IMR-90 (cell line): Measurements from ENCODE around the gene ZNRF3. TPM values are rescaled to one million over a fixed set of nuclear protein-coding genes. Genes with fewer than 3 reads are reported as not detected.

Source experiments
- ATAC-seq: fragments of 200-7000 bp; cut with Tn5 transposase; 2 replicates; pipeline ENCODE4 v1.9.1; 2020; ENCODE audit warnings: low read depth, mild to moderate bottlenecking, moderate library complexity
- BruUV-seq: library from RNA; stranded (reverse); fragments of 400-500 nt; replicated peaks from 2 replicates; lab custom pipeline; 2021; lab: Mats Ljungman, UMichigan
- CTCF ChIA-PET: fragments of 300-600 bp; formaldehyde crosslinking; extraction: SDS; loops from one replicate; lab custom pipeline; 2021; ENCODE audit warnings: antibody characterized with exemption; lab: Yijun Ruan, JAX
- POLR2A ChIA-PET: fragments of 300-600 bp; sonication (Branson Sonifier 250); formaldehyde crosslinking; loops from one replicate; lab custom pipeline; 2022; ENCODE audit warnings: antibody characterized with exemption; ENCODE audit not compliant: unreplicated experiment; lab: Charles Lee
- DNase-seq: peaks from one replicate; pipeline ENCODE4 v3.0.0; 2013
- H2AFZ ChIP-seq: replicated peaks from 2 replicates; pipeline ENCODE3; 2013; ENCODE audit warnings: low read length, mild to moderate bottlenecking; ENCODE audit not compliant: poor library complexity
- H2AK5ac ChIP-seq: 2 replicates; pipeline ENCODE4 v1.6.1; 2013; ENCODE audit warnings: low read depth, low read length, inconsistent platforms
- H2AK9ac ChIP-seq: replicated peaks from 2 replicates; pipeline ENCODE3; 2013; ENCODE audit warnings: mild to moderate bottlenecking, low read depth, low read length, moderate library complexity; ENCODE audit not compliant: poor library complexity
- H2BK120ac ChIP-seq: 2 replicates; pipeline ENCODE4 v1.6.1; 2013; ENCODE audit warnings: low read depth, low read length, inconsistent platforms
- H2BK15ac ChIP-seq: 3 replicates; pipeline ENCODE4 v1.6.1; 2013; ENCODE audit warnings: low read depth, low read length, inconsistent platforms
- H2BK20ac ChIP-seq: 2 replicates; pipeline ENCODE4 v1.6.1; 2013; ENCODE audit warnings: low read depth, mild to moderate bottlenecking, inconsistent platforms, low read length, moderate library complexity
- H2BK5ac ChIP-seq: 2 replicates; pipeline ENCODE4 v1.6.1; 2013; ENCODE audit warnings: mild to moderate bottlenecking, low read depth, low read length, inconsistent platforms; ENCODE audit not compliant: poor library complexity, severe bottlenecking
- H3K14ac ChIP-seq: replicated peaks from 2 replicates; pipeline ENCODE4 v1.6.1; 2013; ENCODE audit warnings: low read depth, low read length, inconsistent platforms
- H3K18ac ChIP-seq: 2 replicates; pipeline ENCODE4 v1.6.1; 2013; ENCODE audit warnings: low read depth, low read length, control low read depth
- H3K23ac ChIP-seq: 2 replicates; pipeline ENCODE4 v1.6.1; 2013; ENCODE audit warnings: low read depth, low read length, inconsistent platforms
- H3K27ac ChIP-seq: 2 replicates; pipeline ENCODE4 v1.5.1; 2013; ENCODE audit warnings: mild to moderate bottlenecking, control low read depth, low read length; ENCODE audit not compliant: insufficient read depth
- H3K27me3 ChIP-seq: 2 replicates; pipeline ENCODE4 v1.6.1; 2013; ENCODE audit warnings: low read length; ENCODE audit not compliant: control insufficient read depth, insufficient read depth
- H3K36me3 ChIP-seq: 2 replicates; pipeline ENCODE4 v1.6.1; 2013; ENCODE audit warnings: low read length, mixed read lengths; ENCODE audit not compliant: control insufficient read depth, insufficient read depth
- H3K4ac ChIP-seq: 2 replicates; pipeline ENCODE4 v1.6.1; 2013; ENCODE audit warnings: low read depth, low read length, inconsistent platforms
- H3K4me1 ChIP-seq: 2 replicates; pipeline ENCODE4 v1.6.1; 2013; ENCODE audit warnings: low read length, mixed read lengths; ENCODE audit not compliant: control insufficient read depth, insufficient read depth
- H3K4me2 ChIP-seq: 2 replicates; pipeline ENCODE4 v1.6.1; 2013; ENCODE audit warnings: low read depth, mild to moderate bottlenecking, control low read depth, low read length, moderate library complexity
- H3K4me3 ChIP-seq: 2 replicates; pipeline ENCODE4 v1.5.1; 2013; ENCODE audit warnings: low read depth, mild to moderate bottlenecking, control low read depth, low read length, moderate library complexity; ENCODE audit not compliant: insufficient read depth
- H3K56ac ChIP-seq: 2 replicates; pipeline ENCODE4 v1.6.1; 2013; ENCODE audit warnings: low read length, inconsistent platforms; ENCODE audit not compliant: insufficient read depth; ENCODE audit errors: extremely low read depth
- H3K79me1 ChIP-seq, 2 experiments: 2 replicates each; pipeline ENCODE4 v1.6.1; 2013; ENCODE audit warnings: low read length in 2 of 2, inconsistent platforms in 1 of 2, low read depth in 1 of 2
- H3K9ac ChIP-seq: 2 replicates; pipeline ENCODE4 v1.6.1; 2013; ENCODE audit warnings: low read depth, low read length, control low read depth
- H3K9me1 ChIP-seq: 2 replicates; pipeline ENCODE4 v1.6.1; 2013; ENCODE audit warnings: low read length, inconsistent platforms; ENCODE audit not compliant: insufficient read depth
- H3K9me3 ChIP-seq: 2 replicates; pipeline ENCODE4 v1.6.1; 2013; ENCODE audit warnings: low read length; ENCODE audit not compliant: control insufficient read depth, insufficient read depth
- H4K20me1 ChIP-seq: 2 replicates; pipeline ENCODE4 v1.6.1; 2013; ENCODE audit warnings: low read length, inconsistent platforms; ENCODE audit not compliant: insufficient read depth
- H4K5ac ChIP-seq: 2 replicates; pipeline ENCODE4 v1.6.1; 2013; ENCODE audit warnings: mild to moderate bottlenecking, low read depth, low read length, control low read depth
- H4K8ac ChIP-seq, 2 experiments: 2 replicates each; pipeline ENCODE4 v1.6.1; 2013; ENCODE audit warnings: low read depth in 2 of 2, low read length in 2 of 2, control low read depth in 1 of 2, inconsistent platforms in 1 of 2
- H4K91ac ChIP-seq: 2 replicates; pipeline ENCODE4 v1.6.1; 2013; ENCODE audit warnings: low read depth, low read length, inconsistent platforms; ENCODE audit not compliant: insufficient read depth
- CEBPB ChIP-seq: IDR thresholded peaks from 2 replicates; pipeline ENCODE4 v1.6.1; 2012; ENCODE audit warnings: low read depth, low read length, improper control_type of control experiment
- POLR2A ChIP-seq: IDR thresholded peaks from 2 replicates; pipeline ENCODE4 v1.6.1; 2012; ENCODE audit warnings: mild to moderate bottlenecking, low read depth, low read length
- USF2 ChIP-seq: fragments of 150-350 bp; IDR thresholded peaks from 2 replicates; pipeline ENCODE4 v1.6.1; 2017; ENCODE audit warnings: mild to moderate bottlenecking, antibody characterized with exemption, low read length, low read depth
- WGBS, 2 experiments: methylation state at CpG; one replicate each; pipeline versions ENCODE4 v1.1.5 to v1.1.7; 2013; ENCODE audit warnings: missing lambda C conversion rate in 2 of 2; ENCODE audit not compliant: insufficient read length in 1 of 2; ENCODE audit errors: extremely low coverage in 2 of 2; 5-methylcytosine and 5-hydroxymethylcytosine counted together
- dilution Hi-C: fragments of 300-500 bp; cut with HindIII; formaldehyde crosslinking; loops from one replicate; pipeline ENCODE4 v1.14.3; 2018; ENCODE audit warnings: low sequenced_read_pairs; ENCODE audit not compliant: unreplicated experiment
- in situ Hi-C: fragments of 300-500 bp; cut with MboI; formaldehyde crosslinking; loops from 3 replicates; pipeline ENCODE4 v1.14.3; 2019; ENCODE audit warnings: low sequenced_read_pairs, inconsistent platforms, mixed read lengths
- intact Hi-C: fragments of 100-400 bp; cut with micrococcal nuclease; formaldehyde crosslinking; loops from 2 replicates; pipeline ENCODE4 v1.10.0; 2022
- polyA plus RNA-seq, 3 experiments: library from polyadenylated mRNA; depleted of rRNA; stranded (reverse); fragments of >200 nt; gene quantifications; 2 replicates each; pipeline ENCODE4 v1.2.3, GENCODE V29; 2012; ENCODE audit warnings: low replicate concordance in 1 of 3
- total RNA-seq: library from RNA; depleted of rRNA; stranded (reverse); fragments of >200 nt; gene quantifications from 2 replicates; pipeline ENCODE4 v1.2.3, GENCODE V29; 2012

The ZNRF3 gene
- total and polyA plus RNA-seq, 2 of the 4 experiments (the other 2 are of a cell fraction), result 1.4 to 2.4 TPM

GRCh38 chr22:28929197-28929596 is 45.8 kb downstream of the ZNRF3 start:
- Histone ChIP-seq H3K23ac (no peak overlapping the region), H3K27me3 (no peaks in the 10 kb centered on the region), H4K5ac (no peak overlapping the region), H4K20me1 (no peaks in the 10 kb centered on the region), H4K8ac (no peak overlapping the region), H2BK20ac (no peak overlapping the region), H3K56ac (no peak overlapping the region), H2BK15ac (no peak overlapping the region), H2BK5ac (no peak overlapping the region), H3K14ac (no peak overlapping the region), H2BK120ac (no peak overlapping the region), H3K9ac (no peak overlapping the region), H3K27ac (no peak overlapping the region), H3K79me1 (peaks cover 16 to 18% of the 10 kb centered on the region in 2 experiments; a peak in 3 of 4 replicates), H3K36me3 (no peaks in the 10 kb centered on the region), H3K4me1 (peaks cover 4% of the 10 kb centered on the region; the same call in 1 of the 2 replicates), H3K9me3 (no peaks in the 10 kb centered on the region), H2AK5ac (no peak overlapping the region), H3K4ac (no peak overlapping the region), H2AK9ac (no peak overlapping the region), H3K18ac (no peak overlapping the region), H3K4me3 (no peak overlapping the region), H3K4me2 (no peak overlapping the region), H4K91ac (no peak overlapping the region), H3K9me1 (peaks cover 12% of the 10 kb centered on the region; the same call in 1 of the 2 replicates), H2AFZ (no peak overlapping the region)
- no peak for DNase-seq
- no peak for ATAC-seq
- dilution Hi-C loops, result no loop called here
- in situ Hi-C loops, result no loop called here
- intact Hi-C loops, result no loop called here
- WGBS, 2 experiments, result no CpG with 5 or more reads among the region's 5 CpGs
- TF ChIP-seq POLR2A (no peak), USF2 (no peak), CEBPB (no peak)
- ChIA-PET POLR2A (no interaction called here), CTCF (no interaction called here)
- no TSS peak for BruUV-seq
